HEK293 (cell line): ENCODE measurements around the gene AP5M1.
"Not testable (repeated sequence)": the region's sequence is repeated elsewhere in the genome, so short reads cannot be mapped to it uniquely, and the experiment has no call there.

Experiments used
- CTCF ChIA-PET: fragments of 350-600 bp; formaldehyde crosslinking; extraction: SDS; loops from one replicate; lab custom pipeline; 2021; ENCODE audit warnings: antibody characterized with exemption; lab: Yijun Ruan, JAX
- POLR2A ChIA-PET: fragments of 300-600 bp; formaldehyde crosslinking; extraction: SDS; loops from one replicate; lab custom pipeline; 2020; ENCODE audit warnings: antibody characterized with exemption, inconsistent platforms; lab: Yijun Ruan, JAX
- H3K27ac ChIP-seq: fragments of 200-500 bp; sonication (Bioruptor generic); 2 replicates; pipeline ENCODE4 v1.5.1; 2014; ENCODE audit warnings: low read depth, low read length, control low read depth, inconsistent platforms; ENCODE audit errors: extremely low read depth
- H3K36me3 ChIP-seq, 2 experiments: fragments of 200-500 bp in 1 of 2; sonication (Bioruptor generic) in 1 of 2; 1 replicate in 1 of 2; 2 replicates in 1 of 2; pipeline ENCODE4 v1.5.1; 2014 to 2017; ENCODE audit warnings: inconsistent platforms in 2 of 2, low read length in 2 of 2; ENCODE audit not compliant: control insufficient read depth in 2 of 2, insufficient read depth in 1 of 2
- H3K4me1 ChIP-seq: fragments of 200-500 bp; sonication (Bioruptor generic); 2 replicates; pipeline ENCODE4 v1.5.1; 2014; ENCODE audit warnings: mild to moderate bottlenecking, low read length, inconsistent platforms; ENCODE audit not compliant: control insufficient read depth, insufficient read depth
- H3K4me3 ChIP-seq: 2 replicates; pipeline ENCODE4 v1.5.1; 2011; ENCODE audit warnings: low read depth, mild to moderate bottlenecking, control low read depth, low read length, moderate library complexity
- H3K9me3 ChIP-seq: fragments of 200-500 bp; sonication (Bioruptor generic); 2 replicates; pipeline ENCODE4 v1.5.1; 2014; ENCODE audit warnings: low read depth, low read length, inconsistent platforms; ENCODE audit not compliant: control insufficient read depth, insufficient read depth
- CTCF ChIP-seq: fragments of 450-650 bp; formaldehyde crosslinking; IDR thresholded peaks from 2 replicates; pipeline ENCODE4 v1.5.1; 2016; ENCODE audit warnings: missing biosample characterization, missing genetic modification characterization
- GFI1B ChIP-seq: fragments of 450-650 bp; formaldehyde crosslinking; IDR thresholded peaks from 2 replicates; pipeline ENCODE4 v1.5.1; 2016; ENCODE audit warnings: missing biosample characterization, missing genetic modification characterization
- INSM2 ChIP-seq: fragments of 450-650 bp; formaldehyde crosslinking; IDR thresholded peaks from 2 replicates; pipeline ENCODE4 v1.5.1; 2016; ENCODE audit warnings: missing biosample characterization, missing genetic modification characterization
- KLF17 ChIP-seq: fragments of 450-650 bp; formaldehyde crosslinking; IDR thresholded peaks from 2 replicates; pipeline ENCODE4 v1.5.1; 2016; ENCODE audit warnings: missing biosample characterization, missing genetic modification characterization
- PATZ1 ChIP-seq: fragments of 450-650 bp; formaldehyde crosslinking; IDR thresholded peaks from 2 replicates; pipeline ENCODE4 v1.5.1; 2016; ENCODE audit warnings: missing biosample characterization, missing genetic modification characterization
- WT1 ChIP-seq: fragments of 450-650 bp; formaldehyde crosslinking; IDR thresholded peaks from 2 replicates; pipeline ENCODE4 v1.5.1; 2016; ENCODE audit warnings: missing biosample characterization, missing genetic modification characterization
- ZBTB11 ChIP-seq: fragments of 450-650 bp; formaldehyde crosslinking; conservative IDR thresholded peaks from 2 replicates; pipeline ENCODE4 v1.5.1; 2016; ENCODE audit warnings: low read depth, missing biosample characterization, missing genetic modification characterization
- ZNF16 ChIP-seq: fragments of 450-650 bp; formaldehyde crosslinking; IDR thresholded peaks from 2 replicates; pipeline ENCODE4 v1.5.1; 2016; ENCODE audit warnings: low read depth, missing biosample characterization, missing genetic modification characterization
- ZNF2 ChIP-seq: fragments of 450-650 bp; formaldehyde crosslinking; IDR thresholded peaks from 2 replicates; pipeline ENCODE4 v1.5.1; 2016; ENCODE audit warnings: missing biosample characterization, missing genetic modification characterization
- ZNF202 ChIP-seq: fragments of 450-650 bp; formaldehyde crosslinking; IDR thresholded peaks from 2 replicates; pipeline ENCODE4 v1.5.1; 2016; ENCODE audit warnings: missing biosample characterization, missing genetic modification characterization, borderline replicate concordance
- ZNF24 ChIP-seq: fragments of 450-650 bp; formaldehyde crosslinking; IDR thresholded peaks from 2 replicates; pipeline ENCODE4 v1.5.1; 2016; ENCODE audit warnings: missing biosample characterization, missing genetic modification characterization
- ZNF416 ChIP-seq: fragments of 450-650 bp; formaldehyde crosslinking; IDR thresholded peaks from 2 replicates; pipeline ENCODE4 v1.5.1; 2016; ENCODE audit warnings: missing biosample characterization, missing genetic modification characterization
- ZNF423 ChIP-seq: fragments of 450-650 bp; formaldehyde crosslinking; IDR thresholded peaks from 2 replicates; pipeline ENCODE4 v1.5.1; 2016; ENCODE audit warnings: missing biosample characterization, missing genetic modification characterization
- ZNF518A ChIP-seq: fragments of 450-650 bp; formaldehyde crosslinking; conservative IDR thresholded peaks from 2 replicates; pipeline ENCODE4 v1.5.1; 2016; ENCODE audit warnings: low read depth, missing biosample characterization, missing genetic modification characterization
- ZNF571 ChIP-seq: fragments of 450-650 bp; formaldehyde crosslinking; IDR thresholded peaks from 2 replicates; pipeline ENCODE4 v1.5.0; 2017; ENCODE audit warnings: missing biosample characterization, missing genetic modification characterization
- ZNF701 ChIP-seq: fragments of 450-650 bp; formaldehyde crosslinking; IDR thresholded peaks from 2 replicates; pipeline ENCODE4 v1.5.1; 2016; ENCODE audit warnings: missing biosample characterization, missing genetic modification characterization

The AP5M1 gene

GRCh38 chr14:57232006-57232405 lies 36.8 kb upstream of the AP5M1 start:
- H3K9me3 ChIP-seq = no peaks in the 10 kb centered on the region
- no peak overlapping the region for H3K4me3 ChIP-seq
- CTCF ChIA-PET = interaction anchor here (0.7 kb wide), 3 partner anchors 37 to 163 kb away, joined by 3 to 4 read pairs (median 3); partner anchors contain the start of genes AP5M1 and EXOC5
- POLR2A ChIA-PET = no interaction called here
- no peak overlapping the region for H3K27ac ChIP-seq
- H3K4me1 ChIP-seq = no peaks in the 10 kb centered on the region
- TF ChIP-seq ZNF16 (tag by site-specific recombination) = no peak
- TF ChIP-seq ZBTB11 (tag by site-specific recombination) = no peak
- no peak for TF ChIP-seq GFI1B (tag by site-specific recombination)
- no peak for TF ChIP-seq PATZ1 (tag by site-specific recombination)
- no peak for TF ChIP-seq ZNF202 (tag by site-specific recombination)
- no peak for TF ChIP-seq ZNF571
- TF ChIP-seq ZNF2 (tag by site-specific recombination) = no peak
- TF ChIP-seq ZNF701 (tag by site-specific recombination) = no peak
- no peak for TF ChIP-seq KLF17 (tag by site-specific recombination)
- TF ChIP-seq, all 188 proteins: peak for 0
- H3K36me3 ChIP-seq = peaks cover 46 to 68% of the 10 kb centered on the region in 2 experiments

- CTCF ChIA-PET, H3K27ac ChIP-seq, H3K4me1 ChIP-seq, POLR2A ChIA-PET, H3K9me3 ChIP-seq, H3K4me3 ChIP-seq: not testable (repeated sequence)
- peaks cover 17 to 39% of the 10 kb centered on the region in 2 experiments for H3K36me3 ChIP-seq
These were observed 28.7 kb upstream of the AP5M1 start for GRCh38 chr14:57240115-57240514.

GRCh38 chr14:57243320-57243719 lies 25.5 kb upstream of the AP5M1 start:
- Histone ChIP-seq H3K36me3 (peaks cover 17 to 40% of the 10 kb centered on the region in 2 experiments), H3K9me3 (no peaks in the 10 kb centered on the region), H3K4me1 (no peaks in the 10 kb centered on the region), H3K27ac (no peak overlapping the region), H3K4me3 (no peak overlapping the region)
- POLR2A ChIA-PET = no interaction called here
- CTCF ChIA-PET = interaction anchor here (0.6 kb wide), 1 partner anchor 9 kb away, joined by 4 read pairs; no protein-coding TSS in a partner anchor
- no peak for TF ChIP-seq ZNF423 (tag by site-specific recombination)
- no peak for TF ChIP-seq INSM2 (tag by site-specific recombination)
- TF ChIP-seq CTCF (tag by site-specific recombination) = no peak
- TF ChIP-seq ZNF416 (tag by site-specific recombination) = no peak
- TF ChIP-seq ZNF24 (tag by site-specific recombination) = no peak
- no peak for TF ChIP-seq WT1
- TF ChIP-seq ZNF518A (tag by site-specific recombination) = no peak
